Stimulated activated CD4-positive, alpha-beta T cell treated with anti-CD3 and anti-CD28 coated beads, Interleukin-12 subunit alpha, Interleukin-12 subunit beta, amount 100 ng/mL, for 24 hours (primary cell): Measurements from ENCODE around the gene LGMN.
"Not testable (repeated sequence)": the region's sequence is repeated elsewhere in the genome, so short reads cannot be mapped to it uniquely, and the experiment has no call there.

ENCODE experiments used
- DNase-seq, 2 experiments: peaks; one replicate each; pipeline ENCODE4 v3.0.0-alpha.2; 2020; ENCODE audit warnings: low read depth in 2 of 2

LGMN gene

GRCh38 chr14:92748259-92749016, at the start of gene LGMN:
Gene LGMN (minus strand): TSS chr14:92748627. CDS start chr14:92732786, 15,841 bp downstream.
- DNase-seq = peak; percentile 61 to 73

GRCh38 chr14:92794961-92795360, 46.5 kb upstream of the LGMN start:
- no peak for DNase-seq

GRCh38 chr14:92794547-92794941, 46.1 kb upstream of the LGMN start:
- DNase-seq = no peak

- DNase-seq = peak; percentile 94 to 95
These were observed 45.5 kb upstream of the LGMN start, which contains the start of gene GOLGA5 for GRCh38 chr14:92793709-92794546. Gene GOLGA5 (plus strand): TSS chr14:92794305. CDS start chr14:92797438, 3,133 bp downstream.

- DNase-seq = no peak
These were observed 44.5 kb upstream of the LGMN start for GRCh38 chr14:92792885-92793284.

GRCh38 chr14:92789457-92790089, 41.1 kb upstream of the LGMN start:
- no peak for DNase-seq

- DNase-seq = no peak
These were observed 39.1 kb upstream of the LGMN start for GRCh38 chr14:92787554-92787953.

- DNase-seq = no peak
These were observed 38.0 kb upstream of the LGMN start for GRCh38 chr14:92786427-92786756.

GRCh38 chr14:92785667-92786426, 37.4 kb upstream of the LGMN start:
- no peak for DNase-seq

GRCh38 chr14:92783813-92784431, 35.5 kb upstream of the LGMN start:
- no peak for DNase-seq

GRCh38 chr14:92781350-92781749, 32.9 kb upstream of the LGMN start:
- no peak for DNase-seq

GRCh38 chr14:92780444-92781232, 32.2 kb upstream of the LGMN start:
- no peak for DNase-seq

- DNase-seq = not testable (repeated sequence)
These were observed 30.6 kb upstream of the LGMN start for GRCh38 chr14:92778868-92779565.

- DNase-seq = not testable (repeated sequence)
These were observed 26.9 kb upstream of the LGMN start for GRCh38 chr14:92775292-92775691.

GRCh38 chr14:92774572-92774971, 26.1 kb upstream of the LGMN start:
- DNase-seq = no peak

- DNase-seq = no peak
These were observed 22.1 kb upstream of the LGMN start for GRCh38 chr14:92770484-92770883.

- no peak for DNase-seq
These were observed 20.4 kb upstream of the LGMN start for GRCh38 chr14:92768795-92769194.

GRCh38 chr14:92768236-92768635, 19.8 kb upstream of the LGMN start:
- not testable (repeated sequence) for DNase-seq
